ENCODE results near the gene LLGL2.

GRCh38 chr17:75535119-75535537, 9.6 kb downstream of the LLGL2 start:
- TF ChIP-seq CTCF (conservative IDR thresholded peaks at IDR 0.05) (no peak), ZFX (IDR thresholded peaks at IDR 0.05) (no peak)
